AG08395 (cell line): ENCODE measurements around the gene MST1R.

Experiments used
- DNase-seq: peaks from one replicate; pipeline ENCODE4 v3.0.0; 2012; ENCODE audit warnings: mixed read lengths, low spot score

MST1R gene

DNA sequence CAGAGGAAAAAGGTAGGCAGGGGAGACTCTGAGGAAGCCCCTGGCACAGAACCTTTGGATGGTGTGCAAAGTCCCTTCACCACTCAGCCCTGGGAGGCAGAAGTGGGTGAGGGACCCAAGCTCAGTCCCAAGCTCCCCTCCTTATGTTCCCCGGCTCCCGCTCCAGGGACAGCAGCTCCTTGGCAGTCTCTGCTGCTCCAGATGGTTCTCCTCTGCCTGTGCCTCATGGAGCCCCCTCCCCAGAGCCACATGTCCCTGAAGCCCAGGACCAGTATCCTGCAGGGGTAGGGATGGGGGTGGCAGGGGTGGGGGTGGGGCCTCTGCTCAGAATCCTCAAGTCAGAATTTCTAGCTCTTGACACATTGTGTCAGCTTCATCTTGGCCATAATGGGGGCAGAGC lies 26.0 kb downstream of the MST1R start:
- DNase-seq, result no peak

DNA sequence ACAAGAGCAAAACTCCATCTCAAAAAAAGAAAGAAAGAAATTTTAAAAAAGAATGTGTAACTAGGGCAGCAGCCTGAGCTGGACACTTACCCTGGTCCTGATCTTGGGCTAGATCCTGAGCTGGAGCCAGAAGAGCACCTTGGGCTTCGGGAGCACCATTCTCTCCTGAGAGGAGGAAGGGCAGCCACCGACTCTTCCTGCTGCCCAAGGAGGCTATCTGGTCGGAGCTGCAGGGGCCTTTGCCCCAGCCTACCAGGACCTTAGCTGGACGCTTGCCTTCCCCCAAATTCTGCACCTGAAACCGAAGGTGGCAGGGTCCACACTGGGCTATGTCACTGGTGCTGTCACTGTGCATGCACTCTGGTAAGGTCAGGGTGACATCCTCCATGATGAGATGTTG lies 27.1 kb downstream of the MST1R start:
- DNase-seq, result no peak

DNA sequence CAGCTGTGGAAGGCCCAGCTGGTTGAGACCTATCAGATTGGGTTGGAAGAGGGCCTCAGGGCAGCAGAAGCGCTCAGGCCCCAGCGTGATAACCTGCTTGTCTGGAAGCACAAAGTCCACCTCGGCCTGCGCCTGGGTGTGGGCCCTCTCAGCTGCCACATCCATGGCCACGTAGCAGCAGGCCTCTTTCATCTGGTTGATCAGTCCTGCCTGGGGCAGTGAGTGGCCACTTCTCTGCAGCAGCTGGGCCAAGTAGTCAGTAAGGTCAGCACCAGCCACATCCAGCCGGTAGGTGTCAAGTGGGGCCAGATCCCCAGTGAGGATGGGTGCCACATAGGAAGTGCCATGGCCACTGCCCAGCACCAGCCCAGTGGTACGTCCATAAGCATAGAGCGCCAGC lies 30.1 kb downstream of the MST1R start:
- DNase-seq, result no peak

GRCh38 chr3:49872801-49873281 lies 30.8 kb downstream of the MST1R start:
- no peak for DNase-seq

- DNase-seq, result no peak
Observed at GRCh38 chr3:49871531-49872153, 32.0 kb downstream of the MST1R start.

- no peak for DNase-seq
Observed at GRCh38 chr3:49869525-49870126, 34.0 kb downstream of the MST1R start, which contains the start of gene CAMKV. Gene CAMKV, minus strand, starts transcription at chr3:49869906. Its CDS starts 7,518 bp downstream, at chr3:49862388.

GRCh38 chr3:49868862-49869466 lies 34.7 kb downstream of the MST1R start:
- DNase-seq, result no peak

DNA sequence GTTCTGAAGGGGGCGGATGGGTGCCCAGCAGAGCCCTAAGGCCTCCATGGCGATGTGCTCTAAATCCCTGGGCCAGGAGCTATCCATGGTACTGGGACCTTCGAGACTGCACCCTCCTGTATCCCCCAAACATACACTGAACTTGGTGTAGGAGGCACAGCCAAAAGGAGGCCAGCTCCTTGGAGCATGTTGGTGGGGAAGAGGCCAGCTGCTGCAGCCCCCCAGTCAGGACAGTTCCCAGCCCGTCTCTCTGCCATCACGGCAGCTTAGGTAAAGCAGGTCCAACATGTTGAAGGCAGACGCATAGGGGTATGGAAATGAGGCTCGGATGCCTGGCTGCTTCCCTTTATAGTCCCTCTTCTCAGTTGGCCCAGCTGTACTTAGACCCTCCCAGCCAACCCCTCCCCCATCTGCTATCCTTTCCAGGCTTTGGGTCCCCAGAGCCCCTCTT lies 35.8 kb downstream of the MST1R start:
- DNase-seq, result peak; percentile 51

DNA sequence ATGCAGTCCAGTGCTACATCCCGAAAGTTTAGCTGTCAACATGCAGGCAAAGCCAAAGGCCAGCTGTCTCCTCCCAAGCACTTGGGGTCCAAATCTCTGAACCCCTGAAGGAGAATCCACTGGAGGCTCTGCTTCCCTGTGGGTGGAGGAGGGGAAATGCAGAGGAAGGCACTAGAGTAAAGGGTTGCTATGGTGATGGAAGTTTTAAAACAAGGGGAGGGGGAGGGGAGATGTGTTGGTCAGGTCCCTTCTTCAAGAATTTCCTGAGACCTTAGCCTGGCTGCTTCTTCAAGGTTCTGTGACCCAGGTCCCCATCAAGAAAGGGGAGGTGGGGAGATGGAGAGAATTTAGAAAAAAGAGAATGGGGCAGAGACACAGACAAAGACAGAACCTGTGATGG lies 36.3 kb downstream of the MST1R start:
- no peak for DNase-seq

DNA sequence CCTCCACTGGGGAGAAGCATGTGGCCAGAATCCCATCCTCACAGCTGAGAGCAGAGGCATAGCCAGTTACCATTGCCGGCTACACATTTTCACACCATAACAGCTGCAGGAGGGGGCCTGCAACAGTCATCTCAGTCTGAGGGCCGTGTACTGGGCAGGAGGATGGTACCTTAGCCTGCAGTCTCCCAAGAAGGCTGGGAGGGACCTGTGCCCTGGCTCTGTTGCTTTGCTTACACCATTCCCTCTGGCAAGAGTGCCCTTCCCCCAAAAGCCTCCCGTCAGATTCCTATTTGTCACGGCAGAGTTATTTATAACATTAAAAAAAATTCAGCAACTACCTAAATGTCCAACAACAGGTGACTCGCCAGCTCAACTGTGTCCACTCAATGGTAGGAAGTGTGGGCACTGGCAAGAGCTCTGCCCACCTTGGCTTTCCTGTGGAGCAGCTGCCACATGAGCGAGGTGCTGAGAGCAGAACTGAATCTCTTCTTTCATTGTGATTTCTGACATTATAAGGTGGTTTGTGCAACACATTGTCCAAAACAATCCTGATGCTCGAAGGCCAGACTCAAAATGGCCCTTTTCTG lies 38.4 kb downstream of the MST1R start:
- DNase-seq, result no peak

DNA sequence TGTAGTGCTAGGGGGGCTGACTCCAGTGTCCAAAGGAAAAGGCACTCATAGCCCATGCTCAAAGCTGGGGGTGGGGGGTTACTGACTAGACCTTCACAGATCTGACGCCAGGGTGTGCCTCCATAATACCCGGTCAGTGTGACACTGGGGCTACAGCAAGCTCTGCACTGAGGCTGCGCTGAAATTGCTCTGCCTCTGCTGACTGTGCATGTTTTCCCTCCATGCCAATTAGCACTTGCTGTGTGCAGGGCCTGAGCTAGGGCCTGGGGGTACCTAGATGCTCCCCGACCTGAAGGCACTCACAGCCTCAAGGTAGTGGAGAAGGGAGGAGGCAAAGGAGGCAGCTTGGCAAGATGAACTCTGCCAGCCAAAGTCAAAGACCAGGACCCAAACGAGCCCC lies 39.2 kb downstream of the MST1R start:
- no peak for DNase-seq

- no peak for DNase-seq
Observed at GRCh38 chr3:49859576-49860305, 43.9 kb downstream of the MST1R start.

DNA sequence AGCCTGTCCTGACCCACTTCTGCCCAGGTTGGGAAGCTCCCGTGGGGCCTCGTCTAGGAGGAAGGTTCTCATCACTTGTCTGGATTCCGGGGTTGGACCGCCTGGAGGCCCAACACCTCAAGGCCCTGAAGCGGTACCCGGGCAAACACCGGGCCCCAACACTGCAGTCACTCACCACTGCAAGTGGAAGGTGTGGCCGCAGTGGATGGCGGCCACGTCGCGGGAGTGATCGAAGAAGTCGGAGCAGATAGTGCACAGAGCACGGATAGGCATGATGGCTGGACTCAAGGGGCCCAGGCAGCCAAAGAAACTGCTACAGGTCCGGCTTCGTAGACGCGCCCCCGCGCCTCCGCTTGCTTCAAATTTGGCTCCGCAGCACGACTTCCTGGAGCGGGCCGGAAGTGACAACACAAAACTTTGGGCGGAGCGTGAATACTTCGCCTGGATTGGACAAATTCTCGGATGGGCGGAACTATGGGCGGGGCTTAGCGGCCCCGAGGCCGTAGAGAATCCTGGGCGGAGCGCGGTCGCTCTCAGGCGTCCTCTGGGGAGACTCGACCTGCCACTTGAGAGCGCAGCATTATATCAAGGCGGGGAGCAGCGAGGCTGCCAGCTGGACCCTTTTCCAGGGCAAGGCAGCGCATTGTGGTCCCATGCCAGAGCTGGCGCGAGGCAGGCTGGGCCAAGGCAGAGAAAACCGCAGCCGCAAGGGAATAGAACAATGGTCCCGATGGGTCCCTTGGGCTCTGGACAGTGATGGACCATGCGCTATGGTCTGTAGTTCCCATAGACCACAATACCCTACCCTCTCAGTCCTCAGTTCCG lies 47.3 kb downstream of the MST1R start, which contains the start of gene TRAIP:
TRAIP (minus strand) TSS at position 384 of the 825 bp plus-strand sequence; CDS start at position 273, 111 bp downstream.
- DNase-seq, result peak; percentile 100

DNA sequence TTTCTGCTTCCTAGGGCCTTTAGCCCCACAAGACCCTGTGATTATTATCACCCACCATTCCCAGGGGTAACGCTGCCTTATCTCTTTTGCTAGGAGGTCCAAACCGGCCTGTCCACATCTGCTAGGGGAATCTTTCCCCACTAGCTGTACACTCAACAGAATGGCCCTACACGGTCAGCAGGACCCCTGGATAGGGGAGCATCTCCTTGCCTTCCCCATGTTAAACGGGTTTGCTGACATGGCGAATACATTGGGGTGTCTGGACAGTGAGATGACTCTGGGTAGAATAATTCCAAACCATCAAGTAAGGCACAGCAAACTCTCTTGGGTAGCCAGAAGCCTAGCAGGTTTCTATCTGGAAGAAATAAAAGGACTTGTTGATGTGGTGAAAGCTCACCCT lies 48.0 kb downstream of the MST1R start:
- DNase-seq, result no peak

GRCh38 chr3:49845694-49846093 lies 58.0 kb downstream of the MST1R start:
- no peak for DNase-seq

GRCh38 chr3:49844464-49845183 lies 59.0 kb downstream of the MST1R start:
- no peak for DNase-seq

DNA sequence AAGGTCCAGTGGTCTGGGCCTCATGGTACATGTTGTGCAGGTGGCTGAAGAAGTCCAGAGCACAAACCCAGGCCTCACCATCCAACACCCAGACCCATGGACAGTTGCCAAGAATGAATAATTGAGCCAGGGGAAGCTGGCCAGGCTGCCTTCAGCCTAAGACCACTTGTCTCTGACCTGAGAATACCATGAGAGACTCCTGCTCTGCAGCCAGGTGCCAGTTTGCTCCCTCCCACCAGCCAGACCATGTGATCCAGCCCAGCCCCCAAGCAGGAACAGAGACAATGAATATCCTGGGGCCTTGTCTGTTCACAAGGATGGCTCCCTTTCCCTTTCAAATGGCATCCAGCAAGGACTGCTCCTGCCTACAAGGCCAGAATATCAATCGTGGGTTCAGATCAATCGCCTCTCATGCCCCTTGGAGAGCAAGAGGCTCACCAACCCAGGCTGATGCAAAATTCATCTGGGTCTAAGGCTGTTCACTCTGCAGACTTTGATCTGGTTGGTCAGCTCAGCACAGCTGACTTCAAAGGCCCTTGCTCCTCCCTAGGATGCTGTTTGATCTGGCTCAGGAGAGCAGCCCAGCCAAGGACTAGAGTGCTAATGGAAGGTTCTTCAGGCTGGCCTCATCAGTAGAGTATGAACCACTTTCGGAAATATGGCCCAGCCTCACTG lies 60.7 kb downstream of the MST1R start:
- no peak for DNase-seq

GRCh38 chr3:49841806-49842205 lies 61.9 kb downstream of the MST1R start:
- no peak for DNase-seq

DNA sequence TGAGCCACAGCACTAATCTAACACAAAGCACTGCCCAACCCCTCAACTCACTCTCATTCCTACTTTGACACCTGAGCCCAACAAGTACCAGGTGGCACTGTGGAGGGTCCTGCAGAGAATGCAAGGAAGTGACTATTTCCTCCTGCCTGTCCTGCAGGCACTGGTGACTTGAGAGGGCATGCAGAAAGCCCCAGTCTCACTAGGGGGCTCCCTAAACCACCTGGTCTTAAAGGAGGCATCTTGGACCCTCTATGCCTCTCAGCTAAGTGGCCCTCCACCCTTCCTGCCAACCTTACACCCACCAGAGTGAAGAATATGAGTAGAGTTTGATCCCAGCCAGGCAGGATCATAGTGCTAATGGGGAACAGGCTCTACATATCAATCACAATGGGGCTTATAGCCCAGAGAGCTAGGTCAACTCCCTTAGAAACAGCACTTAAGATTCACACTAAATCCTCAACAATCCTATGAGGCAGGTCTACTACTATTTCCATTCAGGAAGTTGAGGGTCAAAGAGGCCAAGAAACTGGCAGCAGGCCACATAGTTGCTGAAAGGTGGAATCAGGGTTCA lies 62.5 kb downstream of the MST1R start:
- no peak for DNase-seq

GRCh38 chr3:49840388-49840787 lies 63.3 kb downstream of the MST1R start:
- peak; percentile 38 for DNase-seq
